Measurements from ENCODE around the gene DVL1.

Gene DVL1

DNA sequence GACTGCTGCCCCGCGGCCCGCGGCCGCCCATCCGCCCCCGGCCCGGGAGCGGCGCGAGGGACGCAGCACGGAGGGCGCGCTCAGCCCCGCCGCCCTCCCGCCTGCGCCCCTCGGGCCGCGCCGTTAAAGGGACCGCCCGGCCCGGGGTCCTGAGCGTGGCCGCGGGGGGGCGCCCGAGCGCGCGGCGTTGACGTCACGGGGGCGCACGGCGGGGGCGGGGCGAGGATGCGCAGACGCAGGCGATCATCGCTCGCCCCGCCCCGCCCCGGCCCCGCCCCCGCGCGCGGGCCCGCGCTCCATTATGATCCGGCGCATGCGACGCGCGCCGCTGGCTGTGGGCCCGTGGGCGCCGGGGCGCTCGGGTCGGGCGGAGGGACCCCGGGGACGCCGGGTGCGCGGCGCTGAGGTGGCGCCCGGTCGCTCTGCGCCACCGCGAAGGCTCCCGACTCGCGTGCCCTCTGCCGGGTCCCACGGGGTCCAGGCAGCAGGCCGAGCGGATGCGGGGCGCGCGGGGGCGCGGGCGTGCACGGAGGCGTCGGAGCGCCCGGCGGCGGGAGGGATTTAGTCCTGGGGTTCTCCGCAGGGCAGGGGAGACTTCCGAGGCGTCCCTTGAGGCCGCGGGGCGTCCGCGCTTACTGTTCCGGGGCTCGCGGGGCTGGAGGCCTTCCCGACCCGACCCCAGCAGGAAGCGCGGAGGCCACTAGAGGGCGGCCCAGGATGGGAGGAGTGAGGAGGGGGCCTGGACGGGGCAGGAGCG, at the start of gene DVL1:
DVL1 (minus strand) TSS at position 163 of the 757 bp plus-strand sequence. CDS start 353 bp downstream, outside the sequence.
- Histone ChIP-seq H3K27ac (ENCODE audit: low read depth, low read length) (peak within 1 kb of the TSS; percentile 83), H3K27me3 (ENCODE audit: control insufficient read depth in 1 of 2, insufficient read depth in 2 of 2, low read length in 2 of 2) (peaks cover 0 to 6% of the 10 kb centered on the region in 2 donors), H3K9me3 (ENCODE audit: low read length) (no peaks in the 10 kb centered on the region), H3K4me3 (ENCODE audit: low read depth in 1 of 2, low read length in 2 of 2) (peak within 1 kb of the TSS; percentile 57 to 67), H3K9ac (ENCODE audit: low read length) (peak within 1 kb of the TSS; percentile 57), H3K4me1 (ENCODE audit: insufficient read depth, low read length) (peaks cover 39% of the 10 kb centered on the region), H3K36me3 (ENCODE audit: insufficient read depth, low read length) (peaks cover 18% of the 10 kb centered on the region)

DNA sequence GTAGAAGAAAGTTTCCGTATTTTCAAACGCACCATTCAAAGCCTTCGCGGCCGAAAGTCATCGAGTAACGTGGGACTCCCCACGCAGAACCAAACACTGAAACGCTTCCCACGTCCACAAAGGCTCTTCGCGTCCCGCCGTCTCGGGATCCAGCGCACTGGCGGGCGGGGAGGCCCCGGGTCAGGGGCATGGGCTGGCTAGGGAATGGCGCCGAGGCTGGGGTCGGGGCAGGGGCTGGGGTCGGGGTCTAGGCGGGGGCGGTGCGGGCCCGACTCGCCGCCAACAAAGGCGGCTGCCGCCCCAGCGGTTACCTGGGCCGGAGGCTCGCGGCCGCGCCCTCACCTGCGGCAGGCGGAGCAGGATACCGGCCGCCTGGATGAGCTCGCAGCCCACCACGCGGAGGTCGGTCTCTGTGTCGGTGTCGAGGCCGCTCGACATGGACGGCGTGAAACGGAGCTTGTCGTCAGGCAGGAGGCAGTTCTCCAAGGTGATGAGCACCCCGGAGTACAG, 49.5 kb upstream of the DVL1 start:
- Histone ChIP-seq H3K9me3 (ENCODE audit: low read length) (no peaks in the 10 kb centered on the region), H3K36me3 (ENCODE audit: insufficient read depth, low read length) (peaks cover 53% of the 10 kb centered on the region), H3K27me3 (ENCODE audit: control insufficient read depth in 1 of 2, insufficient read depth in 2 of 2, low read length in 2 of 2) (no peaks in the 10 kb centered on the region), H3K4me3 (ENCODE audit: low read depth in 1 of 2, low read length in 2 of 2) (peak overlapping the region; percentile 84 to 90), H3K9ac (ENCODE audit: low read length) (peak overlapping the region; percentile 75), H3K4me1 (ENCODE audit: insufficient read depth, low read length) (peaks cover 25% of the 10 kb centered on the region), H3K27ac (ENCODE audit: low read depth, low read length) (peak overlapping the region; percentile 50)

DNA sequence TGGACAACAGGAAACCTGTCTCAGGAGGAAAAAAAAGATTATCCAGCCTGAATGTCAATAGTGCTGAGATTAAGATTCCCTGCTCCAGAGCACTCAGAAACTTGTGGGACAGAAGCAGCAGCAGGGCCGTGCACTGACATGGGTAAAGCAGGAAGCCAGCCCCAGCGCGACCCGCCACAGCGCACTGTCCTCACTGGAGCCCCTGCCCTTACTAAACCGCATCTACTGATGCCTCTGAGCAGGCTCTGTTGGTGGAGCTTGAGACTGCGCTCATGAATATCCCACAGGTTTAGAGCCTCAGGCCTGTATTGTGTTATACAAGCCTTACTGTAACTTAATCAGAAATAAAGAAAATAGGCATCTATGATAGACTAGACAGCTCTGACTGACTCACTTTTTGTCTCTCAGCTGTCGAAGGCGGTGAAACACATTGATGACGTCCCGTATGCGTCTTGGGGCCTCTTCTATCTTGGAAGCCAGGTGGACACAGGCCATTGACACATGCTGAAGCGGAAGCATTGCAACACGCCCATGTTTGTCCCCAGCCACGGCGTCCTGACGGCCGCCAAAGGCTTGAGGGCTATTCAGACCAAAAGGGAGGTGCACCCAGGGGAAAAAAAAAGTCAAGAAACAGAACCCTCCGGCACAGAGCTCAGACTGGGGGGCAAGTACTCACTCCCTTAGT, 48.8 kb upstream of the DVL1 start:
- Histone ChIP-seq H3K4me1 (ENCODE audit: insufficient read depth, low read length) (peaks cover 25% of the 10 kb centered on the region), H3K4me3 (ENCODE audit: low read depth in 1 of 2, low read length in 2 of 2) (peak overlapping the region; percentile 84 to 90), H3K9me3 (ENCODE audit: low read length) (no peaks in the 10 kb centered on the region), H3K27ac (ENCODE audit: low read depth, low read length) (peak overlapping the region; percentile 50), H3K27me3 (ENCODE audit: control insufficient read depth in 1 of 2, insufficient read depth in 2 of 2, low read length in 2 of 2) (no peaks in the 10 kb centered on the region), H3K36me3 (ENCODE audit: insufficient read depth, low read length) (peaks cover 56% of the 10 kb centered on the region), H3K9ac (ENCODE audit: low read length) (peak overlapping the region; percentile 75)

DNA sequence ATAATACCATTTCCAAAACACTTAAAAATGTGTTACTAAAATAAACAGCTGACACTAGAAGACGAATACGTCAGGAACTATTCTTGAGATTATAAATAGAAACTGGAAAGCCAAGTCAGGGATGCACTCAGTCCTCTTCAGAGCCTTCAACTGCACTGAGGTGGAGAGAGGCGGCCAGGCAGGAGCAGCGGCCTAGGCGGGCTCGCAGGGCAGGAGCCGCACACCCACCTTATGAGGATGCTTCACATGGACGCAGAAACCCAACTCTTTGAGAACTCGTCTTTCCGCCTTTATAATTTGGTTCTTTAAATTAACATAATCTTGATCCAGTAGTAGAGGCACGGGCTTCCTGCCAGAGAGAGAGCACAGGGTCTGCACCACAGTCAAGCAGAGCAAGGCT, 45.9 kb upstream of the DVL1 start:
- Histone ChIP-seq H3K9ac (ENCODE audit: low read length) (no peak overlapping the region), H3K27me3 (ENCODE audit: control insufficient read depth in 1 of 2, insufficient read depth in 2 of 2, low read length in 2 of 2) (no peaks in the 10 kb centered on the region), H3K4me1 (ENCODE audit: insufficient read depth, low read length) (peaks cover 19% of the 10 kb centered on the region), H3K9me3 (ENCODE audit: low read length) (no peaks in the 10 kb centered on the region), H3K36me3 (ENCODE audit: insufficient read depth, low read length) (peaks cover 69% of the 10 kb centered on the region), H3K27ac (ENCODE audit: low read depth, low read length) (no peak overlapping the region), H3K4me3 (ENCODE audit: low read depth in 1 of 2, low read length in 2 of 2) (no peak overlapping the region)

DNA sequence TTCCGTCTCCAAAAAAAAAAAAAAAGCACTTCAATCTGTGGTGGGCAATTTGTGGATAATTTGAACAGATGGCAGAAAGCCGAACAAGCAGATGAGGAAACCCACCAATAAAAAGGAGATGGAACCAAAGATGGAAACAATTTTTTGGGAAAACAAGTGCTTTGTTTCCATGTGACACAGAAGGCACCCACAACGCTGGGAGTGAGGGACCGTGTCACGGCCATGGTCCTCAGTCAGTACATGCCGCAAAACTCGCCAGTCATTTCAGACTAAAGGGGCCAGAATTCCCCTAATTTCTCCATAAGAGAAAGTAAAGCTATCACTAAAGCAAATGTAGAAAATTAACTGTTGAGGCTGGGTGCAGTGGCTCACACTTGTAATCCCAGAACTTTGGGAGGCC, 44.9 kb upstream of the DVL1 start:
- Histone ChIP-seq H3K27ac (ENCODE audit: low read depth, low read length) (no peak overlapping the region), H3K36me3 (ENCODE audit: insufficient read depth, low read length) (peaks cover 80% of the 10 kb centered on the region), H3K4me3 (ENCODE audit: low read depth in 1 of 2, low read length in 2 of 2) (no peak overlapping the region), H3K27me3 (ENCODE audit: control insufficient read depth in 1 of 2, insufficient read depth in 2 of 2, low read length in 2 of 2) (no peaks in the 10 kb centered on the region), H3K9ac (ENCODE audit: low read length) (no peak overlapping the region), H3K4me1 (ENCODE audit: insufficient read depth, low read length) (peaks cover 15% of the 10 kb centered on the region), H3K9me3 (ENCODE audit: low read length) (no peaks in the 10 kb centered on the region)

DNA sequence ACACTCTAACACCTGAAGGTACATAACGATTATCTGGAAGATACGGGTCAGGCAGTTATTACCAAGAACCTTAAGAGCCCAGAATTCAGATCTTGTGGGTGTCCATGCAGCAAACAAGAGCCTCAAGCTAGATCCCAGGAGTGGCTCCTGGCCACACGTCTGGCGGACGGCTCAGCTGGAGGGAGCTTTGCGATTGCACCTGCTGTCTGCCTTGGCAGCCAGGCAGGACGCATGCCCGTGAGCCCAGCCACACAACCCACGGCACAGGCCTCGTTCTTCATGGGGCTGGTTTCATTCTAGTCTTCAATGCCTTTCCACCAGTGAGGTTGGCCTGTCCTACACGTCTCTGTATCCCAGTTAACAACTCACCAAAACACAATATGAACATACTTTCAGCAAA, 44.2 kb upstream of the DVL1 start:
- Histone ChIP-seq H3K9me3 (ENCODE audit: low read length) (no peaks in the 10 kb centered on the region), H3K9ac (ENCODE audit: low read length) (no peak overlapping the region), H3K27me3 (ENCODE audit: control insufficient read depth in 1 of 2, insufficient read depth in 2 of 2, low read length in 2 of 2) (no peaks in the 10 kb centered on the region), H3K4me3 (ENCODE audit: low read depth in 1 of 2, low read length in 2 of 2) (no peak overlapping the region), H3K4me1 (ENCODE audit: insufficient read depth, low read length) (peaks cover 13% of the 10 kb centered on the region), H3K36me3 (ENCODE audit: insufficient read depth, low read length) (peaks cover 85% of the 10 kb centered on the region), H3K27ac (ENCODE audit: low read depth, low read length) (no peak overlapping the region)

DNA sequence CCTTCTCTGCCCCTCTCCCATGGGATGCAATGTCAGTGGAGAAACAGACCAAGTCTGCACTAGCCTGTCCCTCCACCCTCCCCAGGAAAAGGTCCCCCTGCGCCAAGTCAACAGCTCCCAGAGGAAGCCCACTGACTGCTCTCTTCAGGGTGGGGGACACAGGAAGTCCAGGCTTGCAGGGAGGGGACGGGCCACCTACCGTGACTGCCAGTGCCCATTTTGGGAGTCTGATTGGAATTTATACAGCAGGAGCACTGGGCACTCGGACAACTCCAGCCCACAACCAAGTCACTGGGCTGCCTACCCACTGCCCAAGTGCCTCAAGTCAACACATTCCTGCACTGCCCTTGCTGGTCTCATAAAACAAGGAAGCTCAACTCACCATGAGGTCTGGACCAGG, 43.8 kb upstream of the DVL1 start:
- Histone ChIP-seq H3K27me3 (ENCODE audit: control insufficient read depth in 1 of 2, insufficient read depth in 2 of 2, low read length in 2 of 2) (no peaks in the 10 kb centered on the region), H3K4me3 (ENCODE audit: low read depth in 1 of 2, low read length in 2 of 2) (no peak overlapping the region), H3K9me3 (ENCODE audit: low read length) (no peaks in the 10 kb centered on the region), H3K9ac (ENCODE audit: low read length) (no peak overlapping the region), H3K36me3 (ENCODE audit: insufficient read depth, low read length) (peaks cover 87% of the 10 kb centered on the region), H3K27ac (ENCODE audit: low read depth, low read length) (no peak overlapping the region), H3K4me1 (ENCODE audit: insufficient read depth, low read length) (peaks cover 9% of the 10 kb centered on the region)

DNA sequence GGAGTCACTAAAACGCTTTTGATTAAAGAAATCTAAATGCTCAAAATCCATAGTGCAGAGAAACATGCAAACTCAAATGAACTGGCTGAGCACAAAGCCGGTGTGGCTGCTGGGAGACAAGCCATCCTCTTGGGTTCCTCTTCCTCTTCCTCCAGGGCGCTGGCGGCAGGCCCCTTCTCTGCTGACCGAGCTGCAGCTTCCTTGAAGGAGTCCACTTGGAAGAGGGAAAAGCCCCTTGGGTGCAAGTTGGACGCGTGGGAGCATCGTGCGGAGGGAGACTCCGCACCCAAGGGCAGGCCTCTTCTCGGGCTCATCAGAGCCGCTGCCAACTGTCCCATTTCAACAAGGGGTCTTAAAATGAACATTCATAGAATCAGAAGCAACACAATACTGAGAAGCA, 42.0 kb upstream of the DVL1 start:
- Histone ChIP-seq H3K27ac (ENCODE audit: low read depth, low read length) (no peak overlapping the region), H3K4me3 (ENCODE audit: low read depth in 1 of 2, low read length in 2 of 2) (no peak overlapping the region), H3K27me3 (ENCODE audit: control insufficient read depth in 1 of 2, insufficient read depth in 2 of 2, low read length in 2 of 2) (no peaks in the 10 kb centered on the region), H3K9ac (ENCODE audit: low read length) (no peak overlapping the region), H3K36me3 (ENCODE audit: insufficient read depth, low read length) (peaks cover 93% of the 10 kb centered on the region), H3K9me3 (ENCODE audit: low read length) (no peaks in the 10 kb centered on the region), H3K4me1 (ENCODE audit: insufficient read depth, low read length) (no peaks in the 10 kb centered on the region)

DNA sequence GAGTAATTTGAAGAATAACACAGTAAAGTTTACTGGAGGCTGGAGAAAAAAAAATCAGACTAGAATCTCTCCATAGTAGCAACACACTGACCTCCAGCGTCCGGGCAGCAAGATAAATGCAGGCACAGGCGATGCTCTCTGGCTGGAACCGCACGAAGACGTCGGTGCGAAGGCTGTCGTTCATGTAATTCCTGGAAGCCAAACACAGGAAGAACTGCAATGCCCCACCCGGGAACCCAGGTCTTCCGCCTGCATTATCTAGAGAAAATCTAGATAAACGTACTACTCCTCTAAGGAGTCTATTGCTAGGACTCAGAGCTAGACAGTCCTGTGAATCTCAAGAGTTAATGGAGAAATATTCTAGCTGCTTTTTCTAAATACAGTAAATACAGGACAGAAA, 41.5 kb upstream of the DVL1 start:
- Histone ChIP-seq H3K27ac (ENCODE audit: low read depth, low read length) (no peak overlapping the region), H3K36me3 (ENCODE audit: insufficient read depth, low read length) (peaks cover 96% of the 10 kb centered on the region)

DNA sequence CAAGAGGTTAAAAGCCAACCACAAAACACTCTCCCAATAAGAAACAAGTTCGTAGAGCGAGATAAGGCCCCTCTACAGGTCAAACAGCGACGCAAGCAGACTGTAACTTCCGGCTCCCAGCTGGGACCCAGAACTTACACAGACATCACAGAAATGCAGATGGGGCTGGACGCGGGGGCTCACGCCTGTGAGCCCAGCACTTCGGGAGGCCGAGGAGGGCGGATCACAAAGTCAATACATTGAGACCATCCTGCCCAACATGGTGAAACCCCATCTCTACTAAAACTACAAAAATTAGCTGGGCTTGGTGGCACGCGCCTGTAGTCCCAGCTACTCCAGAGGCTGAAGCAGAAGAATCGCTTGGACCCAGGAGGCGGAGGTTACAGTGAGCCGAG, 38.9 kb upstream of the DVL1 start:
- H3K9me3 ChIP-seq (ENCODE audit: low read length): no peaks in the 10 kb centered on the region
- H3K36me3 ChIP-seq (ENCODE audit: insufficient read depth, low read length): peaks cover 72% of the 10 kb centered on the region

More for the DNA sequence above, 41.5 kb upstream of the DVL1 start:
- H3K4me3 ChIP-seq (ENCODE audit: low read depth in 1 of 2, low read length in 2 of 2): no peak overlapping the region
- H3K9me3 ChIP-seq (ENCODE audit: low read length): no peaks in the 10 kb centered on the region
- no peak overlapping the region for H3K9ac ChIP-seq (ENCODE audit: low read length)
- H3K27me3 ChIP-seq (ENCODE audit: control insufficient read depth in 1 of 2, insufficient read depth in 2 of 2, low read length in 2 of 2): no peaks in the 10 kb centered on the region
- no peaks in the 10 kb centered on the region for H3K4me1 ChIP-seq (ENCODE audit: insufficient read depth, low read length)

DNA sequence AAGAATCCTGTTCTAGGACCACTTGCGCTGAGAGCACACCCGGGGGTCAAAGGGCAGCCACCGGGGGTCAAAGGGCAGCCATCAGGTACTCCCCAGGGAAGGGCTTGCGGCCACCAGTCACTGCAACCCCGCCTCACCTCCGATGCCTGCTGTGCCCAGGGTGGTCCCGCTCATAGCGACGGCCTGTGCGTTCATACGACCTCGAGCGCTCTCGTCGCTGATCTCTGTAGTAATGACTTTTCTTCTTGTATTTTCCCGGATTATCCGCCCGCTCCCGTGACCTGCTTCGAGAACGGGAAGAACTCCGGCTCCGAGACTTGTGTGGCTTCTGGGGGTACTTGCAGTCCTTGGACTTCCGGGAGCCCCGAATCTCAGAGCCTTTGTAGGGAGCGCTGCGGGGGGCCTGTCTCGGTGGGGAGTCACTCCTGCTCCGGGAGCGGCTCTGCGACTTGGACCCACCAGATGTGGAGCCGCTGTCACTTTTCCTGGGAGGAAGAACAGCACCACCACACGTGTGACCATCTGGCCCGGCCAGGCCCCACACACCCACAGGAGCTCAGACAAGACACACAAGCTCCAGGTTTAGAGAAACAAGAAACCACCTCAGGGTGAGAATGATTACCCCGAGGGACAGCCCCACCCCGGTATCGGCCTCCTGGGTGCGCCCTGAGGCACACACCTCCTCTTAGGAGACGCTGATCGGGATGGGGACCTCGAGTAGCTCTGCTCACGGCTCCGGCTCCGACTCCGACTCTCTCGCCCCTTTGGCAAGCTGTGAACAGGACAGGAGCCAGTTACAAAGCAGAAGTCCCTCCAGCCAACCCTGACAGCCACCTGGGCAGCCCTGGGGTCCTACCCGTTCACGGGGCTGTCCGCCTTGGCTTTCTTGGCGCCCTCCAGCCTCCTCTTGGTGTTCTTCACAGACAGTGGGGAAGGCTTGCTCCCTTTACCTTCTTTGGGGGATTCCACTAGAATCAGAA, 38.2 kb upstream of the DVL1 start:
- H3K9me3 ChIP-seq (ENCODE audit: low read length): no peaks in the 10 kb centered on the region
- H3K4me1 ChIP-seq (ENCODE audit: insufficient read depth, low read length): no peaks in the 10 kb centered on the region
- H3K27me3 ChIP-seq (ENCODE audit: control insufficient read depth in 1 of 2, insufficient read depth in 2 of 2, low read length in 2 of 2): no peaks in the 10 kb centered on the region
- H3K27ac ChIP-seq (ENCODE audit: low read depth, low read length): no peak overlapping the region
- H3K36me3 ChIP-seq (ENCODE audit: insufficient read depth, low read length): peaks cover 65% of the 10 kb centered on the region
- H3K4me3 ChIP-seq (ENCODE audit: low read depth in 1 of 2, low read length in 2 of 2): no peak overlapping the region
- no peak overlapping the region for H3K9ac ChIP-seq (ENCODE audit: low read length)

More for the DNA sequence above, 38.9 kb upstream of the DVL1 start:
- Histone ChIP-seq H3K4me3 (ENCODE audit: low read depth in 1 of 2, low read length in 2 of 2) (no peak overlapping the region), H3K27ac (ENCODE audit: low read depth, low read length) (no peak overlapping the region), H3K9ac (ENCODE audit: low read length) (no peak overlapping the region), H3K27me3 (ENCODE audit: control insufficient read depth in 1 of 2, insufficient read depth in 2 of 2, low read length in 2 of 2) (no peaks in the 10 kb centered on the region), H3K4me1 (ENCODE audit: insufficient read depth, low read length) (no peaks in the 10 kb centered on the region)

Measured in muscle layer of colon (tissue), 2 donors.